ENCODE data around the gene HSD3B7.
A peak's percentile ranks its signal among the peaks of the same experiment; 100 is the strongest.
"Not testable (repeated sequence)": the region's sequence is repeated elsewhere in the genome, so short reads cannot be mapped to it uniquely, and the experiment has no call there.

Gene HSD3B7

GRCh38 chr16:31017756-31018155 is 32.7 kb downstream of the HSD3B7 start:
- DNase-seq (ENCODE audit: extremely low spot score, insufficient read length, low read depth); FAIRE-seq: not testable (repeated sequence)

- DNase-seq (ENCODE audit: extremely low spot score, insufficient read length, low read depth) (no peak), FAIRE-seq (no peak)
Measured at GRCh38 chr16:31020536-31020935, 35.5 kb downstream of the HSD3B7 start.

- FAIRE-seq: no peak
Measured at GRCh38 chr16:31022544-31023251, 37.7 kb downstream of the HSD3B7 start.

GRCh38 chr16:31023252-31023602 is 38.2 kb downstream of the HSD3B7 start:
- DNase-seq (ENCODE audit: extremely low spot score, insufficient read length, low read depth) (no peak), FAIRE-seq (no peak)

More at GRCh38 chr16:31022544-31023251, 37.7 kb downstream of the HSD3B7 start:
- no peak for DNase-seq (ENCODE audit: extremely low spot score, insufficient read length, low read depth)

GRCh38 chr16:31023627-31024226 is 38.7 kb downstream of the HSD3B7 start:
- FAIRE-seq: no peak
- no peak for DNase-seq (ENCODE audit: extremely low spot score, insufficient read length, low read depth)

- FAIRE-seq: no peak
- DNase-seq (ENCODE audit: extremely low spot score, insufficient read length, low read depth): no peak
Measured at GRCh38 chr16:31025339-31025738, 40.3 kb downstream of the HSD3B7 start.

- no peak for DNase-seq (ENCODE audit: extremely low spot score, insufficient read length, low read depth)
- FAIRE-seq: no peak
Measured at GRCh38 chr16:31029272-31029671, 44.3 kb downstream of the HSD3B7 start.

- FAIRE-seq (no peak), DNase-seq (ENCODE audit: extremely low spot score, insufficient read length, low read depth) (no peak)
Measured at GRCh38 chr16:31031276-31031675, 46.3 kb downstream of the HSD3B7 start.

- DNase-seq (ENCODE audit: extremely low spot score, insufficient read length, low read depth) (peak; percentile 86), FAIRE-seq (peak; percentile 97)
Measured at GRCh38 chr16:31032736-31033708, 48.0 kb downstream of the HSD3B7 start, which contains the start of gene STX4. TSS of gene STX4 (plus strand) at chr16:31033558. CDS start at chr16:31033806, 248 bp downstream.

GRCh38 chr16:31033709-31034492 is 48.9 kb downstream of the HSD3B7 start:
- FAIRE-seq (peak; percentile 81), DNase-seq (ENCODE audit: extremely low spot score, insufficient read length, low read depth) (peak; percentile 91)

GRCh38 chr16:31036691-31037090 is 51.7 kb downstream of the HSD3B7 start:
- FAIRE-seq: no peak

More at GRCh38 chr16:31036691-31037090, 51.7 kb downstream of the HSD3B7 start:
- no peak for DNase-seq (ENCODE audit: extremely low spot score, insufficient read length, low read depth)

All from GM18507 (cell line).